H1 (cell line): ENCODE results near the gene NECTIN3. TPM values are rescaled to one million over a fixed set of nuclear protein-coding genes. Genes with fewer than 3 reads are reported as not detected.

Experiments
- CTCF ChIA-PET: fragments of 300-600 bp; sonication (Branson Sonifier 250); formaldehyde crosslinking; loops from one replicate; lab custom pipeline; 2021; ENCODE audit not compliant: partially characterized antibody; lab: Charles Lee
- POLR2A ChIA-PET: fragments of 300-600 bp; sonication (Branson Sonifier 250); formaldehyde crosslinking; loops from one replicate; lab custom pipeline; 2021; ENCODE audit warnings: inconsistent platforms; ENCODE audit not compliant: partially characterized antibody; lab: Charles Lee
- DNase-seq, 2 experiments: peaks; one replicate each; pipeline versions ENCODE4 v3.0.0 to v3.0.0-alpha.2; 2010 to 2022; ENCODE audit warnings: low spot score in 2 of 2, low read depth in 1 of 2, mixed read lengths in 1 of 2
- FAIRE-seq: peaks from 2 replicates; lab custom pipeline; 2011; peaks lifted over from hg19 to GRCh38; lab: Jason Lieb, UNC
- H2AFZ ChIP-seq: 2 replicates; pipeline ENCODE4 v1.8.1; 2012; ENCODE audit warnings: low read length, inconsistent platforms
- H2AK5ac ChIP-seq: 2 replicates; pipeline ENCODE4 v1.6.1; 2013; ENCODE audit warnings: low read depth, low read length
- H2BK120ac ChIP-seq: replicated peaks from 2 replicates; pipeline ENCODE3; 2013; ENCODE audit warnings: low read depth, low read length, inconsistent platforms
- H2BK12ac ChIP-seq: 2 replicates; pipeline ENCODE4 v1.6.1; 2013; ENCODE audit warnings: low read depth, low read length
- H2BK15ac ChIP-seq: 2 replicates; pipeline ENCODE4 v1.6.1; 2013; ENCODE audit warnings: low read length
- H2BK20ac ChIP-seq: 2 replicates; pipeline ENCODE4 v1.6.1; 2013; ENCODE audit warnings: low read length
- H2BK5ac ChIP-seq: 2 replicates; pipeline ENCODE4 v1.6.1; 2013; ENCODE audit warnings: low read depth, low read length
- H3K14ac ChIP-seq: 2 replicates; pipeline ENCODE4 v1.6.1; 2013; ENCODE audit warnings: inconsistent platforms; ENCODE audit not compliant: insufficient read length
- H3K18ac ChIP-seq: 2 replicates; pipeline ENCODE4 v1.6.1; 2013; ENCODE audit warnings: low read length; ENCODE audit errors: extremely low read depth
- H3K23ac ChIP-seq: 2 replicates; pipeline ENCODE4 v1.6.1; 2013; ENCODE audit warnings: inconsistent platforms; ENCODE audit not compliant: insufficient read length
- H3K23me2 ChIP-seq: 2 replicates; pipeline ENCODE4 v1.6.1; 2013; ENCODE audit warnings: low read depth, low read length
- H3K27ac ChIP-seq: 2 replicates; pipeline ENCODE4 v1.6.1; 2011; ENCODE audit warnings: low read depth, low read length, inconsistent platforms
- H3K27me3 ChIP-seq, 4 experiments: replicated peaks in 1 of 4; 1 replicate in 1 of 4; 2 replicates in 3 of 4; pipeline versions ENCODE4 v1.6.1 to v1.8.1; 2011 to 2013; ENCODE audit warnings: low read length in 3 of 4, mild to moderate bottlenecking in 3 of 4, inconsistent platforms in 2 of 4, mixed read lengths in 2 of 4, moderate library complexity in 1 of 4; ENCODE audit not compliant: control insufficient read depth in 3 of 4, insufficient read depth in 3 of 4; ENCODE audit errors: extremely low read depth in 1 of 4
- H3K36me3 ChIP-seq, 4 experiments: 2 replicates each; pipeline versions ENCODE4 v1.6.1 to v1.8.1; 2011 to 2013; ENCODE audit warnings: mild to moderate bottlenecking in 4 of 4, low read length in 3 of 4, moderate library complexity in 2 of 4, control low read depth in 1 of 4, inconsistent platforms in 1 of 4; ENCODE audit not compliant: insufficient read depth in 4 of 4, control insufficient read depth in 2 of 4
- H3K4ac ChIP-seq: replicated peaks from 2 replicates; pipeline ENCODE3; 2013; ENCODE audit warnings: low read length, low read depth, mixed read lengths, inconsistent platforms; ENCODE audit not compliant: insufficient read length
- H3K4me1 ChIP-seq, 4 experiments: replicated peaks in 1 of 4; 1 replicate in 1 of 4; 2 replicates in 3 of 4; pipeline versions ENCODE4 v1.6.1 to v1.8.1; 2011 to 2013; ENCODE audit warnings: low read length in 3 of 4, inconsistent platforms in 2 of 4, mixed read lengths in 1 of 4; ENCODE audit not compliant: insufficient read depth in 4 of 4, control insufficient read depth in 3 of 4
- H3K4me2 ChIP-seq, 2 experiments: 2 replicates each; pipeline versions ENCODE4 v1.6.1 to v1.8.1; 2011 to 2013; ENCODE audit warnings: low read depth in 2 of 2, low read length in 2 of 2, control low read depth in 1 of 2, inconsistent platforms in 1 of 2, mild to moderate bottlenecking in 1 of 2; ENCODE audit not compliant: insufficient read depth in 1 of 2
- H3K4me3 ChIP-seq, 4 experiments: fragments of 200-600, 300-600 bp in 1 of 4; sonication (generic), shearing (Covaris generic), sonication (Bioruptor Twin) in 1 of 4; 2 replicates each; pipeline versions ENCODE4 v1.5.1 to v1.8.1; 2011 to 2016; ENCODE audit warnings: low read length in 4 of 4, low read depth in 3 of 4, control low read depth in 2 of 4, inconsistent platforms in 2 of 4, mild to moderate bottlenecking in 2 of 4, mixed read lengths in 1 of 4, moderate library complexity in 1 of 4; ENCODE audit not compliant: insufficient read depth in 2 of 4; ENCODE audit errors: extremely low read depth in 1 of 4
- H3K56ac ChIP-seq: replicated peaks from 2 replicates; pipeline ENCODE3; 2013; ENCODE audit warnings: low read depth, mild to moderate bottlenecking, mixed read lengths, low read length, inconsistent platforms; ENCODE audit not compliant: insufficient read length
- H3K79me1 ChIP-seq: 2 replicates; pipeline ENCODE4 v1.6.1; 2013; ENCODE audit warnings: low read depth, low read length, control low read depth
- H3K79me2 ChIP-seq, 2 experiments: 2 replicates each; pipeline versions ENCODE4 v1.6.1 to v1.8.1; 2012 to 2013; ENCODE audit warnings: low read length in 2 of 2, mild to moderate bottlenecking in 2 of 2, inconsistent platforms in 1 of 2; ENCODE audit not compliant: insufficient read depth in 2 of 2, control insufficient read depth in 1 of 2
- H3K9ac ChIP-seq, 4 experiments: replicated peaks in 1 of 4; 1 replicate in 1 of 4; 2 replicates in 3 of 4; pipeline versions ENCODE4 v1.6.1 to v1.8.1; 2011 to 2013; ENCODE audit warnings: low read depth in 3 of 4, low read length in 3 of 4, control low read depth in 2 of 4, mild to moderate bottlenecking in 2 of 4, moderate library complexity in 2 of 4, inconsistent platforms in 1 of 4; ENCODE audit errors: extremely low read depth in 1 of 4
- H3K9me3 ChIP-seq, 2 experiments: 2 replicates each; pipeline versions ENCODE4 v1.6.1 to v1.8.1; 2012 to 2013; ENCODE audit warnings: mild to moderate bottlenecking in 2 of 2, moderate library complexity in 2 of 2, control low read depth in 1 of 2, inconsistent platforms in 1 of 2, low read depth in 1 of 2, low read length in 1 of 2, mixed read lengths in 1 of 2; ENCODE audit not compliant: insufficient read depth in 2 of 2
- H4K20me1 ChIP-seq, 2 experiments: replicated peaks in 1 of 2; 2 replicates each; pipeline versions ENCODE3 to v1.8.1; 2011 to 2013; ENCODE audit warnings: inconsistent platforms in 2 of 2, low read length in 2 of 2, mild to moderate bottlenecking in 1 of 2; ENCODE audit not compliant: insufficient read depth in 2 of 2, control insufficient read depth in 1 of 2
- H4K5ac ChIP-seq: 2 replicates; pipeline ENCODE4 v1.6.1; 2013; ENCODE audit warnings: low read length, low read depth, mixed read lengths, inconsistent platforms; ENCODE audit not compliant: insufficient read length
- H4K8ac ChIP-seq: 2 replicates; pipeline ENCODE4 v1.8.0; 2013; ENCODE audit warnings: mild to moderate bottlenecking, moderate library complexity, low read length, inconsistent platforms; ENCODE audit not compliant: insufficient read depth; ENCODE audit errors: extremely low read depth
- H4K91ac ChIP-seq: replicated peaks from 2 replicates; pipeline ENCODE3; 2013; ENCODE audit warnings: low read length, mixed read lengths, inconsistent platforms; ENCODE audit not compliant: insufficient read length
- BACH1 ChIP-seq: IDR thresholded peaks from 2 replicates; pipeline ENCODE4 v1.6.1; 2012; ENCODE audit warnings: low read length, improper control_type of control experiment
- BRCA1 ChIP-seq: IDR thresholded peaks from 2 replicates; pipeline ENCODE4 v1.6.1; 2012; ENCODE audit warnings: low read depth, low read length, improper control_type of control experiment
- CHD2 ChIP-seq: IDR thresholded peaks from 2 replicates; pipeline ENCODE4 v1.6.1; 2012; ENCODE audit warnings: low read length, improper control_type of control experiment
- EGR1 ChIP-seq: IDR thresholded peaks from 2 replicates; pipeline ENCODE4 v1.6.1; 2011; ENCODE audit warnings: low read depth, low read length, borderline replicate concordance
- JUN ChIP-seq: IDR thresholded peaks from 2 replicates; pipeline ENCODE4 v1.6.1; 2011; ENCODE audit warnings: low read depth, mild to moderate bottlenecking, improper control_type of control experiment, low read length
- KDM1A ChIP-seq: fragments of 200-600, 300-600 bp; sonication (generic); IDR thresholded peaks from 2 replicates; pipeline ENCODE4 v1.7.1; 2016; ENCODE audit warnings: mild to moderate bottlenecking, low read length, borderline replicate concordance
- KDM5A ChIP-seq: fragments of 200-600 bp; IDR thresholded peaks from 2 replicates; pipeline ENCODE4 v1.7.1; 2012; ENCODE audit warnings: mild to moderate bottlenecking, low read length, inconsistent platforms, mixed read lengths
- RAD21 ChIP-seq, 2 experiments: IDR thresholded peaks in 1 of 2; conservative IDR thresholded peaks in 1 of 2; 2 replicates each; pipeline ENCODE4 v1.6.1; 2011; ENCODE audit warnings: low read depth in 2 of 2, low read length in 2 of 2, improper control_type of control experiment in 1 of 2, inconsistent platforms in 1 of 2, mild to moderate bottlenecking in 1 of 2, moderate library complexity in 1 of 2
- RNF2 ChIP-seq: fragments of 200-900, 300-1000 bp; sonication (generic); IDR thresholded peaks from 2 replicates; pipeline ENCODE4 v1.7.1; 2016; ENCODE audit warnings: borderline replicate concordance, low read depth, mild to moderate bottlenecking, antibody characterized with exemption, low read length; ENCODE audit not compliant: poor library complexity, severe bottlenecking; ENCODE audit errors: missing control alignments
- SP4 ChIP-seq: IDR thresholded peaks from 2 replicates; pipeline ENCODE4 v1.6.1; 2012; ENCODE audit warnings: low read length, inconsistent platforms
- WGBS, 2 experiments: shearing (Covaris generic) in 1 of 2; methylation state at CpG; one replicate each; pipeline versions ENCODE4 v1.1.6 to v1.1.7; 2013 to 2015; ENCODE audit warnings: low lambda C conversion rate in 2 of 2, mixed read lengths in 2 of 2, inconsistent platforms in 1 of 2, low coverage in 1 of 2, missing lambda C conversion rate in 1 of 2; ENCODE audit not compliant: insufficient replicate concordance in 2 of 2, insufficient coverage in 1 of 2, insufficient read length in 1 of 2; ENCODE audit errors: extremely low coverage in 1 of 2, missing lambda C conversion rate in 1 of 2; 5-methylcytosine and 5-hydroxymethylcytosine counted together
- polyA plus RNA-seq, 7 experiments: library from polyadenylated mRNA; depleted of rRNA in 3 of 7; stranded (reverse) in 5 of 7; unstranded in 2 of 7; fragments of >200 nt in 5 of 7; fragments of 200-250 nt in 2 of 7; gene quantifications; 1 replicate in 5 of 7; 2 replicates in 1 of 7; 4 replicates in 1 of 7; pipeline versions ENCODE4 v1.2.1 to v1.2.3, GENCODE V29; 2011 to 2013; ENCODE audit warnings: missing spikeins in 2 of 7, mixed read lengths in 2 of 7
- total RNA-seq: library from RNA; stranded (reverse); fragmentation: NEBNext Ultra II Directional; extraction: Animal tissue kit (Norgen Biotek cat#: 25700); gene quantifications from 2 replicates; pipeline ENCODE4 v1.2.1, GENCODE V29; 2021

The NECTIN3 gene
- total and polyA plus RNA-seq, 2 of the 8 experiments (the other 6 are each of a cell fraction or from before 2014, with no cell fraction given): 13.6 to 50.6 TPM

DNA sequence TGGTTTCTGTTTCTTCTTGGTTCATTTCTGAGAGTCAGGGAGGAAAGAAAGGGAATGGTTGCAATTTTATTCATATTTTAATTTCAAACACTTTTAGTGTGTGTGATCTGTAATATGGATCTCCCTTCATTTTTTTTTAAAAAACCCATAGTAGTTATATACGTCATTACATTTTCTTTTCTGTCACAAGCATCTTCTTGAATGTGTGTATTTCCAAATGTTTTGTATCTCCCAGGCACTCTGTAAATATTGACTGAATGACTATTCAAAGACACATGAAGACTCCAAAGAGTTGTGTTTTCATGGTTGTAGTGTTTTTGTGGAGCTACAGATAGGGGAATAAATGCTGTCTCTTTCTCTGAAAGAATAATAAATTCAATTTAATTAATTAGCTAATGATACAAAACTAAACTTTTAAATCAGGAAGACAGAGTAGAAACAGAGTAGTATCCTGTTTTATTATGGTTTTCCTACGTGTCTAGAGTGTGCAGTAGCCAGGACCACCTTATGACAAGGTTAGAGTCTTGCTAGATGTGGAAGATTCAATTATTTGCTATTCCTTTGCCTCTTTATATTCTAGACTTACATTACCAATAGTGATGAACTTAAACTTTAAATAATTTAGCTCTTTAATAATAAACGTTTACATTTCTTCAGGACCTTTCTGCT, 35.5 kb downstream of the NECTIN3 start:
- FAIRE-seq (no peak), DNase-seq (no peak)
- peaks cover 24 to 100% of the 10 kb centered on the region in 2 experiments for H3K79me2 ChIP-seq
- H2BK12ac ChIP-seq: no peak overlapping the region
- peaks cover 0 to 4% of the 10 kb centered on the region in 2 experiments for H4K20me1 ChIP-seq
- H3K9ac ChIP-seq: no peak overlapping the region
- POLR2A ChIA-PET: no interaction called here
- WGBS, 2 experiments: 81% methylated on average over 3 of the region's 3 CpGs; no CpG with 5 or more reads in 1 of the 2 experiments
- H2BK5ac ChIP-seq: no peak overlapping the region
- H4K8ac ChIP-seq: no peak overlapping the region
- no peaks in the 10 kb centered on the region; the same call in 1 of the 2 replicates for H3K79me1 ChIP-seq
- H2AK5ac ChIP-seq: no peak overlapping the region
- no peak overlapping the region for H3K18ac ChIP-seq
- H3K4ac ChIP-seq: no peak overlapping the region
- H4K5ac ChIP-seq: no peak overlapping the region
- no peak overlapping the region for H3K23ac ChIP-seq
- H2AFZ ChIP-seq: no peak overlapping the region
- H4K91ac ChIP-seq: no peak overlapping the region
- peaks cover 0 to 3% (median 0%) of the 10 kb centered on the region in 4 experiments; a peak in 1 of 8 replicates for H3K36me3 ChIP-seq
- no peak overlapping the region for H2BK15ac ChIP-seq
- H3K4me2 ChIP-seq: no peak overlapping the region
- peaks cover 0 to 11% (median 2%) of the 10 kb centered on the region in 4 experiments; a peak in 6 of 7 replicates for H3K4me1 ChIP-seq
- no peaks in the 10 kb centered on the region for H3K27me3 ChIP-seq
- H2BK120ac ChIP-seq: no peak overlapping the region
- H3K56ac ChIP-seq: no peak overlapping the region
- H3K27ac ChIP-seq: no peak overlapping the region
- H3K14ac ChIP-seq: no peak overlapping the region
- H3K4me3 ChIP-seq: peak overlapping the region in 1 of 4 experiments; percentile 18; a peak in 1 of 8 replicates
- no peaks in the 10 kb centered on the region; the same call in 1 of the 2 replicates for H3K23me2 ChIP-seq
- CTCF ChIA-PET: interaction anchor here (0.8 kb wide), 1 partner anchor 26 kb away, joined by 3 read pairs; no protein-coding TSS in a partner anchor
- H3K9me3 ChIP-seq: peaks cover 0 to 6% of the 10 kb centered on the region in 2 experiments; a peak in 2 of 4 replicates
- H2BK20ac ChIP-seq: no peak overlapping the region
- no peak for TF ChIP-seq KDM1A
- no peak for TF ChIP-seq BRCA1
- TF ChIP-seq CHD2: no peak
- no peak for TF ChIP-seq KDM5A
- TF ChIP-seq RAD21 (IDR thresholded peaks at IDR 0.05 in 1 of 2, conservative IDR thresholded peaks at IDR 0.05 in 1 of 2; ENCODE audit: low read depth in 2 of 2, low read length in 2 of 2): no peak
- TF ChIP-seq EGR1: no peak
- TF ChIP-seq RNF2: no peak
- no peak for TF ChIP-seq SP4
- no peak for TF ChIP-seq JUN
- TF ChIP-seq BACH1: no peak
